ENCODE data around the gene LLGL1. TPM values are rescaled to one million over a fixed set of nuclear protein-coding genes. Genes with fewer than 3 reads are reported as not detected.

Gene LLGL1
- total RNA-seq = 10 to 100 TPM; 13.7 to 15.2 TPM

DNA sequence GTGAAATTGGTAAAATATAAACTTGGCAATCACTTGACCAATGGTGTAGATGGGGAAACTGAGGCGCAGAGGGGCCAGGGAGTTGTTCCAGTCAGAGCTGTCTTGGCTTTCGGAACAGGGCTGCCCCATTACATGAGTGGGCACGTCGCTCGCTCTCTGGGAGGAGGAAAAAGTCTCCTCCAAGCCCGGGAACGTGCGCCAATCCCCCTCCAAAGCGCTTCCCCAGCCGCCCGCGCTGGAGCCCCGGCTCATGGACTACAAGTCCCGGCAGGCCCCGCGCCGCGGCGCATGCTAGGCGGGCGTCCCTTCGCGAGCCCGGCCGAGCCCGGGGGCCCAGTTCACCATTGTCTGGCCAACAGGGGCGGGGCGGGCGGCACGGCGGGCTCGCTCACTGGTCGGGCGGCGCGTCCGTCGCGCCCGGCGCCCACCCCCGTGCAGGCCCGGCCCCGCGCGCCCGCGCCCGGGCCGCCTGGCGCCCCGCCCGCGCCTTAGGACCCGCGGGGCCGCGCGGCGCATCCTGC, at the start of gene LLGL1:
Gene LLGL1 (plus strand): TSS at position 515 of the 521 bp plus-strand sequence. CDS start 48 bp downstream, outside the sequence.
- peaks cover 15% of the 10 kb centered on the region for H3K4me1 Mint-ChIP-seq
- H3K4me3 Mint-ChIP-seq = peak within 1 kb of the TSS; percentile 88
- no peaks in the 10 kb centered on the region for H3K9me3 Mint-ChIP-seq

DNA sequence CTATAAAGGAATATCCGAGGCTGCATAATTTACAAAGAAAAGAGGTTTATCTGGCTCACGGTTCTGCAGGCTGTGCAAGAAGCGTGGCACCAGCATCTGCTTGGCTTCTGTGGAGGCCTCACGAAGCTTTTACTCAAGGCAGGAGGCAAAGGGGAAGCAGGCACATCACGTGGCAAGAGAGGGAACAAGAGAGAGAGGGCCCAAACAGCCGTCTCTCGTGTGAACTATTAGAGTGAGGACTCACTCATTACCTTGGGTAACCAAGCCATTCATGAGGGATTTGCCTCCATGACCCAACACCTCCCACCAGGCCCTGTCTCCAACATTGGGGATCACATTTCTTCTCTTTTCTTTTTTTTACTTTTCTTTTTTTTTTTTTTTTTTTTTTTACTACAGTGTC, 49.3 kb upstream of the LLGL1 start:
- Mint-ChIP-seq H3K9me3 (no peaks in the 10 kb centered on the region), H3K36me3 (no peaks in the 10 kb centered on the region), H3K27ac (no peak overlapping the region), H3K4me1 (peaks cover 14% of the 10 kb centered on the region), H3K4me3 (no peak overlapping the region), H3K27me3 (no peaks in the 10 kb centered on the region)
- no peak for DNase-seq

More for the DNA sequence above, at the start of gene LLGL1:
- peak; percentile 99 for DNase-seq
- Mint-ChIP-seq H3K27ac (peak within 1 kb of the TSS; percentile 62), H3K36me3 (no peaks in the 10 kb centered on the region), H3K27me3 (no peaks in the 10 kb centered on the region)

DNA sequence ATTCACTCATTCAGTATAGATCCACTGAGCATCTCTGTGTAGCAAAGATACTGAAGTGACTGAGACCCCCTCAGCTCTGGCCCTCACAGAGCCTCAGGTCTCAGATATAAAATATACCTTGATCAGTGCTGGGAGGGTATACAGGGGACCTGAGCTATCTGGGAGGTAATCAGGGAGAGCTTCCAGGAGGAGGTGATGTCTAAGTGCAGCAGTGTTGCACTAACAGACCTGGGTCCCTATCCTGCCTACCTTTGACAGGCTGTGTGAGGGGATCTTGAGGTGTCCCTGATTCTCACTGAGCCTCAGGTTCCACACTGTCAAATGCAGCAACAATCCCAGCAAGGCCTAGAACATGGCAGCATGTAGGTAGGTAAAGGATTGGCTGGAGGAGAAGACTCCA, 48.3 kb upstream of the LLGL1 start:
- no peak overlapping the region for H3K27ac Mint-ChIP-seq
- H3K4me1 Mint-ChIP-seq = peaks cover 23% of the 10 kb centered on the region
- H3K27me3 Mint-ChIP-seq = no peaks in the 10 kb centered on the region
- no peaks in the 10 kb centered on the region for H3K9me3 Mint-ChIP-seq
- H3K36me3 Mint-ChIP-seq = no peaks in the 10 kb centered on the region
- H3K4me3 Mint-ChIP-seq = no peak overlapping the region
- no peak for DNase-seq

GRCh38 chr17:18177722-18178121, 47.7 kb upstream of the LLGL1 start:
- no peaks in the 10 kb centered on the region for H3K9me3 Mint-ChIP-seq
- peaks cover 27% of the 10 kb centered on the region for H3K4me1 Mint-ChIP-seq
- no peak overlapping the region for H3K4me3 Mint-ChIP-seq
- no peaks in the 10 kb centered on the region for H3K36me3 Mint-ChIP-seq
- H3K27me3 Mint-ChIP-seq = no peaks in the 10 kb centered on the region
- no peak overlapping the region for H3K27ac Mint-ChIP-seq
- DNase-seq = no peak

DNA sequence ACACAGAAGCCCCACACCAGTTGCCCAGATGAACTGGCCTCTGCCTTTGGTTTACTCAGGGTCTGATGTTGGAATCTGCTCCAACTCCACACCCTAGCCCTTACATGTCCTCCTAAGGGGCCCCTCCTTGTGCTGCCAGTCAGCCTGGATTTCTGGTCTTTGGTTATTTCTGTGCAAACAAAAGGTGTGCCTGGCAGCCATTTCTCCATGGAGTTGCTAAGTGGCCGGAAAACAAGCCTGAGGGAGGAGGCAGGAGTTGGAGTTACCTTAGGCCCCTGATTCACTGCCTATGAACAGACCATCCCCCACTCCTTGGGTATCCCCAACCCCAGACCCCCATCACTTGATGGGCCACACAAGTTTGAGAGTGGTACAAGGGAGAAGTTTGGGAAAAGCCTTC, 46.2 kb upstream of the LLGL1 start:
- Mint-ChIP-seq H3K27ac (no peak overlapping the region), H3K36me3 (no peaks in the 10 kb centered on the region), H3K9me3 (no peaks in the 10 kb centered on the region), H3K4me3 (no peak overlapping the region), H3K4me1 (peaks cover 27% of the 10 kb centered on the region), H3K27me3 (no peaks in the 10 kb centered on the region)
- DNase-seq = no peak

- Mint-ChIP-seq H3K27ac (no peak overlapping the region), H3K9me3 (no peaks in the 10 kb centered on the region), H3K4me1 (peaks cover 27% of the 10 kb centered on the region), H3K36me3 (peaks cover 4% of the 10 kb centered on the region), H3K4me3 (no peak overlapping the region), H3K27me3 (no peaks in the 10 kb centered on the region)
- DNase-seq = no peak
Measured at GRCh38 chr17:18179804-18180203, 45.6 kb upstream of the LLGL1 start.

GRCh38 chr17:18181358-18181757, 44.1 kb upstream of the LLGL1 start:
- peak overlapping the region; percentile 98 for H3K4me3 Mint-ChIP-seq
- DNase-seq = peak; percentile 53
- H3K4me1 Mint-ChIP-seq = peaks cover 34% of the 10 kb centered on the region
- H3K27ac Mint-ChIP-seq = peak overlapping the region; percentile 97
- H3K9me3 Mint-ChIP-seq = no peaks in the 10 kb centered on the region
- peaks cover 20% of the 10 kb centered on the region for H3K36me3 Mint-ChIP-seq
- H3K27me3 Mint-ChIP-seq = no peaks in the 10 kb centered on the region

DNA sequence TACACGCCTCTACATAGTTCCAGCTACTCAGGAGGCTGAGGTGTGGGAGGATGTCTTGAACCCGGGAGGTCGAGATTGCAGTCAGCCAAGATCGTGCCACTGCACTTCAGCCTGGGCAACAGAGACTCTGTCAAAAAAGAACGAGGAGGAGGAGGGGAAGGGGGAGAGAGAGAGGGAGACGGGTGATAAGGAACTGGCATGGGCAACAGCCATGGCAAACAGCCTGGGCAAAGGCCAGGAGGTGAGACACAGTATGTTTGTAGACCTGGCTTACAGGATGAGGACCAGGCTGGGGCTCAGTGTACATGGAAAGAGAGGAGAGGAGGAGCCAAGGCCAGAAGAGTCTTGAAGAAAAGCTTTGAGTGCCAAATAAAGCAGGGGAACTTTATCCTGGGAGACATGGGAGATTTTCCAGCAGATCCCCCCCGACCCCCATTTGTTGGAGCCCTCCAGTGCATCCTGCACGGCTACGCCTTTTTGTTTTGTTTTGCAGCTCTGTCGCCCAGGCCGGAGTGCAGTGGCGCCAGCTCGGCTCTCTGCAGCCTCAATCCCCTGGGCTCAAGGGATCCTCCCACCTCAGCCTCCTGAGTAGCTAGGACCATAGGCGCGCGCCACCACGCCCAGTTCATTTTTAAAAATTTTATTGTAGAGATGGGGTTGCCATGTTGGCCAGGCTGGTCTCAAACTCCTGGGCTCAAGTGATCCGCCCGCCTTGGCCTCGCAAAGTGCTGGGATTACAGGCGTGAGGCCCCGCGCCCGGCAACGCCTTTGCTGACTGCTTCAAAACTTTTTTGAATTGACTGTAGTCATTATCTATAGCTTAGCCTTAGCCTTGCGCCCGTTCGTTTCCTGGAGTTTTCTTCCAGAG, 43.1 kb upstream of the LLGL1 start:
- Mint-ChIP-seq H3K4me1 (peaks cover 43% of the 10 kb centered on the region), H3K27ac (peak overlapping the region; percentile 97), H3K9me3 (no peaks in the 10 kb centered on the region), H3K36me3 (peaks cover 29% of the 10 kb centered on the region), H3K4me3 (peak overlapping the region; percentile 98), H3K27me3 (no peaks in the 10 kb centered on the region)
- peak; percentile 6 for DNase-seq

GRCh38 chr17:18182978-18183333, 42.5 kb upstream of the LLGL1 start:
- Mint-ChIP-seq H3K27ac (peak overlapping the region; percentile 97), H3K36me3 (peaks cover 35% of the 10 kb centered on the region), H3K27me3 (no peaks in the 10 kb centered on the region), H3K4me1 (peaks cover 50% of the 10 kb centered on the region), H3K9me3 (no peaks in the 10 kb centered on the region), H3K4me3 (peak overlapping the region; percentile 98)
- peak; percentile 86 for DNase-seq

- H3K4me1 Mint-ChIP-seq = peaks cover 55% of the 10 kb centered on the region
- no peaks in the 10 kb centered on the region for H3K9me3 Mint-ChIP-seq
- H3K27me3 Mint-ChIP-seq = no peaks in the 10 kb centered on the region
- peak within 1 kb of the TSS; percentile 98 for H3K4me3 Mint-ChIP-seq
- DNase-seq = peak; percentile 98
- H3K36me3 Mint-ChIP-seq = peaks cover 41% of the 10 kb centered on the region
- H3K27ac Mint-ChIP-seq = peak within 1 kb of the TSS; percentile 97
Measured at GRCh38 chr17:18183334-18184142, 41.9 kb upstream of the LLGL1 start, which contains the start of gene ALKBH5. Gene ALKBH5, plus strand, starts transcription at chr17:18183828. Its CDS starts 416 bp downstream, at chr17:18184244.

GRCh38 chr17:18184143-18185031, 41.0 kb upstream of the LLGL1 start:
- Mint-ChIP-seq H3K27me3 (no peaks in the 10 kb centered on the region), H3K27ac (peak overlapping the region; percentile 88), H3K36me3 (peaks cover 44% of the 10 kb centered on the region), H3K4me3 (peak overlapping the region; percentile 98), H3K4me1 (peaks cover 58% of the 10 kb centered on the region), H3K9me3 (no peaks in the 10 kb centered on the region)
- peak; percentile 65 for DNase-seq

GRCh38 chr17:18185391-18185790, 40.0 kb upstream of the LLGL1 start:
- peaks cover 52% of the 10 kb centered on the region for H3K36me3 Mint-ChIP-seq
- peaks cover 60% of the 10 kb centered on the region for H3K4me1 Mint-ChIP-seq
- peak overlapping the region; percentile 98 for H3K4me3 Mint-ChIP-seq
- H3K27ac Mint-ChIP-seq = no peak overlapping the region
- H3K27me3 Mint-ChIP-seq = no peaks in the 10 kb centered on the region
- no peaks in the 10 kb centered on the region for H3K9me3 Mint-ChIP-seq
- no peak for DNase-seq

DNA sequence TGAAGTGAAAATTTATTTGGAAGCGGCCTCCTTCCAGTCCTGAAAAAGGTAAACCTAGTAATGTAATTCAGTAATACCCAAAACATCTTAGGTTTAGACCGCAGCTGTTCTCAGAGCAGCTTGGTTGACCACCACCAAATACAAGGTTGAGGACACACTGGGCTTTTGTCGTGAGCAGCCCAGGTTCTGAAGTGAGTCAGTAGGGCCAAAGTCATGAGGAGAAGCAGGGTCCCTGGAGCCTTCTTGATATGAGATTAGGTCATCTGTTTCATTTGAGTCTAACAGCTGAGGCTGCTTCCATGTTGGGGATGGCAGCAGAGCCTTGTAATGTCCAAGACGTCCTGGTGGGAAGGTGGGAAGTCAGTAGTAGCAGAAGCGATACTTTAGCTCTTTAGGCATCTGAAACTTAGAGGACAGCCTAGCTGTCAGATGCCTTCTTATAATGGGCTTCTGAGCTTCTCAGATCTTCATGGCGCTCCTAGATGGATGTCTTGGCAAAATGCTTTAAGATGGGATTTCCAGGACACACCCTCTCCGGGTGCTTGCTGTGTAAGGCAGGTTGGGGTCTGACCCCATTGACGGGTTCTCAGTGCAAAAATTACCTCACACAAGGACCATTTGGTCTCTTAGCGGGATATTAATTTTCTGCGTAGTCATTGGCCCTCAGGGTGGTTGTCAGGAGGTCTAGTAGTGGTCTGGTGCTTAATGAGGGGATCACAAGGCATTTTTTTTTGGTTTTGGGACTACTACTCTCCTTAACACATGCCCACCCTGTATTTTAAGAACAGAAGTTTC, 39.4 kb upstream of the LLGL1 start:
- DNase-seq = no peak
- Mint-ChIP-seq H3K9me3 (no peaks in the 10 kb centered on the region), H3K27me3 (no peaks in the 10 kb centered on the region), H3K36me3 (peaks cover 56% of the 10 kb centered on the region), H3K27ac (peak overlapping the region; percentile 70), H3K4me1 (peaks cover 60% of the 10 kb centered on the region), H3K4me3 (peak overlapping the region; percentile 98)

GRCh38 chr17:18186627-18186982, 38.8 kb upstream of the LLGL1 start:
- Mint-ChIP-seq H3K27me3 (no peaks in the 10 kb centered on the region), H3K4me1 (peaks cover 60% of the 10 kb centered on the region), H3K9me3 (no peaks in the 10 kb centered on the region), H3K36me3 (peaks cover 56% of the 10 kb centered on the region), H3K27ac (peak overlapping the region; percentile 70), H3K4me3 (peak overlapping the region; percentile 98)
- no peak for DNase-seq

Measured in activated naive CD8-positive, alpha-beta T cell treated with anti-CD3 and anti-CD28 coated beads for 36 hours (primary cell).